ENCODE measurements around the gene PPP2R5E.

PPP2R5E gene

GRCh38 chr14:63517354-63517753, 25.8 kb downstream of the PPP2R5E start:
- no peak for TF ChIP-seq CTCF (conservative IDR thresholded peaks at IDR 0.05; ENCODE audit: low read length)
- no peak overlapping the region for H3K4me3 ChIP-seq (ENCODE audit: low read length)
- DNase-seq (ENCODE audit: low read depth) = no peak

GRCh38 chr14:63515240-63515639, 27.9 kb downstream of the PPP2R5E start:
- no peak overlapping the region for H3K4me3 ChIP-seq (ENCODE audit: low read length)
- TF ChIP-seq CTCF (conservative IDR thresholded peaks at IDR 0.05; ENCODE audit: low read length) = no peak
- DNase-seq (ENCODE audit: low read depth) = no peak

- no peak for DNase-seq (ENCODE audit: low read depth)
These were observed 29.4 kb downstream of the PPP2R5E start for GRCh38 chr14:63513756-63514155.

GRCh38 chr14:63512861-63513260, 30.3 kb downstream of the PPP2R5E start:
- no peak for TF ChIP-seq CTCF (conservative IDR thresholded peaks at IDR 0.05; ENCODE audit: low read length)
- no peak for DNase-seq (ENCODE audit: low read depth)
- no peak overlapping the region for H3K4me3 ChIP-seq (ENCODE audit: low read length)

More at GRCh38 chr14:63513756-63514155, 29.4 kb downstream of the PPP2R5E start:
- no peak for TF ChIP-seq CTCF (conservative IDR thresholded peaks at IDR 0.05; ENCODE audit: low read length)
- H3K4me3 ChIP-seq (ENCODE audit: low read length) = no peak overlapping the region

- no peak for DNase-seq (ENCODE audit: low read depth)
- no peak overlapping the region for H3K4me3 ChIP-seq (ENCODE audit: low read length)
- TF ChIP-seq CTCF (conservative IDR thresholded peaks at IDR 0.05; ENCODE audit: low read length) = no peak
These were observed 32.6 kb downstream of the PPP2R5E start for GRCh38 chr14:63510538-63510937.

GRCh38 chr14:63508033-63508432, 35.1 kb downstream of the PPP2R5E start:
- DNase-seq (ENCODE audit: low read depth) = no peak
- TF ChIP-seq CTCF (conservative IDR thresholded peaks at IDR 0.05; ENCODE audit: low read length) = no peak
- no peak overlapping the region for H3K4me3 ChIP-seq (ENCODE audit: low read length)

GRCh38 chr14:63504648-63505047, 38.5 kb downstream of the PPP2R5E start:
- no peak overlapping the region for H3K4me3 ChIP-seq (ENCODE audit: low read length)
- peak; percentile 5 for DNase-seq (ENCODE audit: low read depth)
- no peak for TF ChIP-seq CTCF (conservative IDR thresholded peaks at IDR 0.05; ENCODE audit: low read length)

Data from AG10803 (cell line).